ENCODE measurements around the gene LOXHD1. TPM values are rescaled to one million over a fixed set of nuclear protein-coding genes. Genes with fewer than 3 reads are reported as not detected.

Gene LOXHD1
- total RNA-seq = not detected

GRCh38 chr18:46657115-46657955, at the start of gene LOXHD1:
TSS of gene LOXHD1 (minus strand) at chr18:46657220. CDS start at chr18:46657033, 187 bp downstream.
- H3K4me1 ChIP-seq = no peaks in the 10 kb centered on the region
- intact Hi-C loops (cut with DNase I) = no loop called here
- H3K27ac ChIP-seq = no peak within 1 kb of the TSS
- TF ChIP-seq CTCF (IDR thresholded peaks at IDR 0.05) = no peak
- no peak for DNase-seq (ENCODE audit: low spot score in 2 of 2)
- H3K36me3 ChIP-seq = no peaks in the 10 kb centered on the region
- no peaks in the 10 kb centered on the region for H3K27me3 ChIP-seq
- H3K9me3 ChIP-seq = no peaks in the 10 kb centered on the region
- no peak within 1 kb of the TSS for H3K4me3 ChIP-seq

- H3K4me1 ChIP-seq = no peaks in the 10 kb centered on the region
- no peak for DNase-seq (ENCODE audit: low spot score in 2 of 2)
- no peak for TF ChIP-seq CTCF (IDR thresholded peaks at IDR 0.05)
- H3K27me3 ChIP-seq = no peaks in the 10 kb centered on the region
- no peak overlapping the region for H3K4me3 ChIP-seq
- no peaks in the 10 kb centered on the region for H3K36me3 ChIP-seq
- H3K9me3 ChIP-seq = no peaks in the 10 kb centered on the region
- no peak overlapping the region for H3K27ac ChIP-seq
- intact Hi-C loops (cut with DNase I) = no loop called here
These were observed 48.5 kb upstream of the LOXHD1 start for GRCh38 chr18:46705521-46705920.

- H3K9me3 ChIP-seq = no peaks in the 10 kb centered on the region
- DNase-seq (ENCODE audit: low spot score in 2 of 2) = no peak
- intact Hi-C loops (cut with DNase I) = no loop called here
- no peak overlapping the region for H3K4me3 ChIP-seq
- no peak for TF ChIP-seq CTCF (IDR thresholded peaks at IDR 0.05)
- H3K4me1 ChIP-seq = no peaks in the 10 kb centered on the region
- no peaks in the 10 kb centered on the region for H3K36me3 ChIP-seq
- H3K27me3 ChIP-seq = no peaks in the 10 kb centered on the region
- no peak overlapping the region for H3K27ac ChIP-seq
These were observed 47.8 kb upstream of the LOXHD1 start for GRCh38 chr18:46704816-46705215.

GRCh38 chr18:46704189-46704588, 47.2 kb upstream of the LOXHD1 start:
- intact Hi-C loops (cut with DNase I) = no loop called here
- H3K9me3 ChIP-seq = no peaks in the 10 kb centered on the region
- H3K27me3 ChIP-seq = no peaks in the 10 kb centered on the region
- H3K4me3 ChIP-seq = no peak overlapping the region
- no peaks in the 10 kb centered on the region for H3K4me1 ChIP-seq
- no peaks in the 10 kb centered on the region for H3K36me3 ChIP-seq
- H3K27ac ChIP-seq = no peak overlapping the region
- TF ChIP-seq CTCF (IDR thresholded peaks at IDR 0.05) = no peak
- no peak for DNase-seq (ENCODE audit: low spot score in 2 of 2)

GRCh38 chr18:46702471-46702870, 45.5 kb upstream of the LOXHD1 start:
- H3K4me3 ChIP-seq = no peak overlapping the region
- no peaks in the 10 kb centered on the region for H3K27me3 ChIP-seq
- intact Hi-C loops (cut with DNase I) = no loop called here
- no peaks in the 10 kb centered on the region for H3K9me3 ChIP-seq
- H3K36me3 ChIP-seq = no peaks in the 10 kb centered on the region
- no peak for DNase-seq (ENCODE audit: low spot score in 2 of 2)
- no peak overlapping the region for H3K27ac ChIP-seq
- TF ChIP-seq CTCF (IDR thresholded peaks at IDR 0.05) = no peak
- no peaks in the 10 kb centered on the region for H3K4me1 ChIP-seq

All from ascending aorta (tissue), 2 donors.